GM23338 (cell line): ENCODE results near the gene ATP4B. TPM values are rescaled to one million over a fixed set of nuclear protein-coding genes. Genes with fewer than 3 reads are reported as not detected.

Experiments
- ATAC-seq: fragments of 200-7000 bp; cut with Tn5 transposase; 3 replicates; pipeline ENCODE4 v1.9.1; 2020
- DNase-seq: peaks from one replicate; pipeline ENCODE4 v3.0.0-alpha.2; 2015; ENCODE audit warnings: low spot score
- H2AFZ ChIP-seq: fragments of 200-600 bp; sonication (generic); 2 replicates; pipeline ENCODE4 v1.8.0; 2016; ENCODE audit warnings: antibody characterized with exemption, mild to moderate bottlenecking, moderate library complexity
- H3F3A ChIP-seq: fragments of 200-600 bp; sonication (generic); replicated peaks from 2 replicates; pipeline ENCODE4 v1.8.0; 2017; ENCODE audit warnings: antibody characterized with exemption, mixed run types, low read depth
- H3K27ac ChIP-seq: fragments of 200-600 bp; sonication (generic); 2 replicates; pipeline ENCODE4 v1.6.1; 2016; ENCODE audit warnings: low read depth
- H3K27me3 ChIP-seq: fragments of 200-600 bp; sonication (generic); 2 replicates; pipeline ENCODE4 v1.8.0; 2016; ENCODE audit warnings: mild to moderate bottlenecking, mixed run types, moderate library complexity; ENCODE audit not compliant: insufficient read depth
- H3K36me3 ChIP-seq: fragments of 200-600 bp; sonication (generic); 2 replicates; pipeline ENCODE4 v1.8.0; 2016; ENCODE audit warnings: mild to moderate bottlenecking; ENCODE audit not compliant: insufficient read depth
- H3K4me1 ChIP-seq: fragments of 200-600 bp; sonication (generic); 2 replicates; pipeline ENCODE4 v1.8.0; 2016; ENCODE audit warnings: mild to moderate bottlenecking, moderate library complexity; ENCODE audit not compliant: insufficient read depth
- H3K4me2 ChIP-seq: fragments of 200-600 bp; sonication (generic); 2 replicates; pipeline ENCODE4 v1.7.1; 2017; ENCODE audit warnings: mixed run types
- H3K4me3 ChIP-seq: fragments of 200-600 bp; sonication (generic); 2 replicates; pipeline ENCODE4 v1.6.1; 2016; ENCODE audit warnings: mixed run types
- H3K79me2 ChIP-seq: fragments of 200-600 bp; sonication (generic); replicated peaks from 2 replicates; pipeline ENCODE4 v1.8.0; 2017; ENCODE audit warnings: mild to moderate bottlenecking; ENCODE audit not compliant: insufficient read depth
- H3K9me2 ChIP-seq: fragments of 200-600 bp; sonication (generic); 2 replicates; pipeline ENCODE4 v1.8.0; 2017; ENCODE audit not compliant: insufficient read depth
- H4K20me1 ChIP-seq: fragments of 200-600 bp; sonication (generic); replicated peaks from 2 replicates; pipeline ENCODE4 v1.8.0; 2017; ENCODE audit warnings: mild to moderate bottlenecking; ENCODE audit not compliant: insufficient read depth
- H3K27ac Mint-ChIP-seq: 2 replicates; pipeline ENCODE4 v1.8.0; 2020; ENCODE audit warnings: inconsistent platforms, mild to moderate bottlenecking, moderate library complexity, mixed read lengths
- H3K27me3 Mint-ChIP-seq: 3 replicates; pipeline ENCODE4 v1.8.0; 2022; ENCODE audit warnings: low read depth, mild to moderate bottlenecking, moderate library complexity, mixed read lengths, inconsistent platforms; ENCODE audit not compliant: insufficient read depth, poor library complexity
- H3K36me3 Mint-ChIP-seq: 3 replicates; pipeline ENCODE4 v1.8.0; 2021; ENCODE audit warnings: low read depth, mild to moderate bottlenecking, inconsistent platforms, moderate library complexity, mixed read lengths
- H3K4me1 Mint-ChIP-seq: 3 replicates; pipeline ENCODE4 v1.8.0; 2020; ENCODE audit warnings: mild to moderate bottlenecking, inconsistent platforms, mixed read lengths
- H3K4me3 Mint-ChIP-seq: 3 replicates; pipeline ENCODE4 v1.8.0; 2021; ENCODE audit warnings: moderate library complexity, mild to moderate bottlenecking, inconsistent platforms, mixed read lengths
- H3K9me3 Mint-ChIP-seq: 3 replicates; pipeline ENCODE4 v1.8.0; 2020; ENCODE audit warnings: moderate library complexity, mild to moderate bottlenecking, inconsistent platforms, mixed read lengths
- CREB1 ChIP-seq: fragments of 250-450 bp; sonication (Bioruptor Pico); IDR thresholded peaks from 2 replicates; pipeline ENCODE4 v1.5.0; 2020; ENCODE audit warnings: low read depth, mild to moderate bottlenecking, moderate library complexity
- JUNB ChIP-seq: IDR thresholded peaks from one replicate; pipeline ENCODE4 v1.6.1; 2016; ENCODE audit warnings: antibody characterized with exemption; ENCODE audit not compliant: unreplicated experiment
- NANOG ChIP-seq: IDR thresholded peaks from 2 replicates; pipeline ENCODE4 v1.6.1; 2016; ENCODE audit warnings: antibody characterized with exemption, borderline replicate concordance
- POLR2AphosphoS5 ChIP-seq: IDR thresholded peaks from 2 replicates; pipeline ENCODE4 v1.6.1; 2016; ENCODE audit warnings: antibody characterized with exemption, low read depth
- STAT1 ChIP-seq: IDR thresholded peaks from one replicate; pipeline ENCODE4 v1.6.1; 2016; ENCODE audit warnings: antibody characterized with exemption; ENCODE audit not compliant: unreplicated experiment
- ZNF114 ChIP-seq: fragments of 250-450 bp; sonication (Bioruptor Pico); IDR thresholded peaks from 2 replicates; pipeline ENCODE4 v1.5.0; 2020; ENCODE audit warnings: mild to moderate bottlenecking, moderate library complexity
- ZNF331 ChIP-seq: fragments of 250-450 bp; sonication (Bioruptor Pico); IDR thresholded peaks from 2 replicates; pipeline ENCODE4 v1.5.0; 2020; ENCODE audit warnings: low read depth, mild to moderate bottlenecking, moderate library complexity
- ZNF462 ChIP-seq: fragments of 250-450 bp; sonication (Bioruptor Pico); IDR thresholded peaks from 2 replicates; pipeline ENCODE4 v1.5.0; 2020; ENCODE audit warnings: mild to moderate bottlenecking, moderate library complexity
- polyA plus RNA-seq: library from polyadenylated mRNA; unstranded; fragments of >200 nt; fragmentation: Nextera tagmentation; extraction: Ambion mirVana; gene quantifications from 2 replicates; pipeline ENCODE4 v1.2.1, GENCODE V29; 2016
- total RNA-seq: library from RNA; depleted of rRNA; stranded (reverse); fragments of >200 nt; shearing (Covaris generic); gene quantifications from 2 replicates; pipeline ENCODE4 v1.2.3, GENCODE V29; 2014

Gene ATP4B
- total and polyA plus RNA-seq, 2 experiments from 2014 or later: not detected

DNA sequence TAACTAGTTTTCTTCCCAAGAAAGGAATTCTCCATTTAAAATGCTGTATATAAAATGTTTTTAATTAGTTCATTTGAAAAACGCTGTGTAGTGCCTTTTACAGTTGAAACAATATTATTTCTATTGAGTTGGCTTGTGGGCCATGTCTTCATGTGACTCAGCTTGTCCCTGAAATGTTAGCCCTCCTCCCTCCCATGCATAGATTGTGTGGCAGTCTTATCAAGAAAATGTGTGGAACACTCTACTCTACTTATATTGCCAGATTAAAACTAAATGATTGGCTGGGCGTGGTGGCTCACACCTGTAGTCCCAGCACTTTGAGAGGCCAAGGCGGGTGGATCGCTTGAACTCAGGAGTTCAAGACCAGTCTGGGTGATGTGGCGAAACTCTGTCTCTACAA lies 40.0 kb downstream of the ATP4B start:
- Histone ChIP-seq H2AFZ (no peak overlapping the region), H3K4me2 (no peak overlapping the region), H3K9me2 (no peaks in the 10 kb centered on the region), H3K27ac (no peak overlapping the region), H3K4me3 (no peak overlapping the region), H3K27me3 (no peaks in the 10 kb centered on the region), H3F3A (0 out of 2 replicates have a peak, but pooled peaks cover 3% of the 10 kb centered on the region), H3K4me1 (peaks cover 10% of the 10 kb centered on the region; the same call in 1 of the 2 replicates), H3K79me2 (peaks cover 59% of the 10 kb centered on the region), H3K36me3 (no peaks in the 10 kb centered on the region), H4K20me1 (peaks cover 8% of the 10 kb centered on the region)
- Mint-ChIP-seq H3K9me3 (no peaks in the 10 kb centered on the region), H3K4me1 (peaks cover 24% of the 10 kb centered on the region), H3K36me3 (peaks cover 22% of the 10 kb centered on the region), H3K4me3 (no peak overlapping the region), H3K27me3 (peaks cover 8% of the 10 kb centered on the region), H3K27ac (peak overlapping the region; percentile 34)
- no peak for TF ChIP-seq ZNF114 (CRISPR knock-in tag)
- no peak for TF ChIP-seq STAT1
- TF ChIP-seq POLR2AphosphoS5: no peak
- no peak for TF ChIP-seq JUNB
- TF ChIP-seq NANOG: no peak
- no peak for TF ChIP-seq CREB1 (CRISPR knock-in tag)
- no peak for ATAC-seq
- no peak for DNase-seq

DNA sequence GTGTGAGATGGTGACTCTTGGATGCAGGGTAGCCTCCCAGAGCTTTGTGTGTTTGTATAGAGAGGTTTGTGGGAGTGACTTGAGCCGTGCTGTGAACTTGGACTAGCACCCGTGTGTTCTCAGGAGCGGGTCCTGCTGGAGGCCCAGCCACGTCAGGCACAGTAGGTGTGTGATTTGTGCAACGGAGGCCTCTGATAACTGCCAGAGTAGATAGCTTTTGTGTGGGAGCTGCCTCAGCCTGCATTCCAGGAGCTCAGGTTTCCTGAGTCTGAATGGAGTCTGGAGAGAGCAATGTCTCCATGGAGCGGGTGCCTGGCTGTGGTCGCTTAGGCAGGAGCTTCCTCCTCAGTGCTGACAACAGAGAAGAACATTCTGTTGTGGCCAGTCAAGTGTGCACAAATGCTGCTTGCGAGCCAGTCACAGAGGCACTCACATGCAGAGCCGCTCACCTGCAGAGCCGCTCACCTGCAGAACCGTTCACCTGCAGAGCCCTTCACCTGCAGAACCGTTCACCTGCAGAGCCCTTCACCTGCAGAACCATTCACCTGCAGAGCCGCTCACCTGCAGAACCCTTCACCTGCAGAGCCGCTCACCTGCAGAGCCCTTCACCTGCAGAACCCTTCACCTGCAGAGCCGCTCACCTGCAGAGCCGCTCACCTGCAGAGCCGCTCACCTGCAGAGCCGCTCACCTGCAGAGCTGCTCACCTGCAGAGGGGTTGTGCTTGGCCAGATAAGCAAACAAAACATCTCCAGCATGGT lies 40.8 kb downstream of the ATP4B start:
- Mint-ChIP-seq H3K9me3 (no peaks in the 10 kb centered on the region), H3K4me3 (peak overlapping the region; percentile 19; the same call in 1 of the 3 replicates), H3K4me1 (peaks cover 24% of the 10 kb centered on the region), H3K27me3 (peaks cover 6% of the 10 kb centered on the region), H3K27ac (peak overlapping the region; percentile 97), H3K36me3 (peaks cover 22% of the 10 kb centered on the region)
- no peaks in the 10 kb centered on the region for H3K9me2 ChIP-seq
- peak overlapping the region; percentile 93 for H3K27ac ChIP-seq
- H3K4me2 ChIP-seq: peak overlapping the region; percentile 64; the same call in 1 of the 2 replicates
- no peak overlapping the region for H2AFZ ChIP-seq
- TF ChIP-seq ZNF331 (CRISPR knock-in tag) (peak; percentile 24; the same call in 1 of the 2 replicates), ZNF462 (CRISPR knock-in tag) (peak; percentile 62; the same call in 1 of the 2 replicates), CREB1 (CRISPR knock-in tag) (no peak)
- peaks cover 8% of the 10 kb centered on the region for H4K20me1 ChIP-seq
- H3K4me3 ChIP-seq: no peak overlapping the region
- no peaks in the 10 kb centered on the region for H3K36me3 ChIP-seq
- H3K79me2 ChIP-seq: peaks cover 60% of the 10 kb centered on the region
- H3K27me3 ChIP-seq: no peaks in the 10 kb centered on the region
- peak; percentile 88 for ATAC-seq
- 0 out of 2 replicates have a peak, but pooled peaks cover 3% of the 10 kb centered on the region for H3F3A ChIP-seq
- peak; percentile 69 for DNase-seq
- peaks cover 10% of the 10 kb centered on the region; the same call in 1 of the 2 replicates for H3K4me1 ChIP-seq
